ENCODE results near the gene CAPN13. TPM values are rescaled to one million over a fixed set of nuclear protein-coding genes. Genes with fewer than 3 reads are reported as not detected.

Gene CAPN13
- total and polyA plus RNA-seq, 10 of the 15 experiments (the other 5 are each of a cell fraction or from before 2014, with no cell fraction given): 0.03 to 0.10 (median 0.06) TPM; not detected in 7

DNA sequence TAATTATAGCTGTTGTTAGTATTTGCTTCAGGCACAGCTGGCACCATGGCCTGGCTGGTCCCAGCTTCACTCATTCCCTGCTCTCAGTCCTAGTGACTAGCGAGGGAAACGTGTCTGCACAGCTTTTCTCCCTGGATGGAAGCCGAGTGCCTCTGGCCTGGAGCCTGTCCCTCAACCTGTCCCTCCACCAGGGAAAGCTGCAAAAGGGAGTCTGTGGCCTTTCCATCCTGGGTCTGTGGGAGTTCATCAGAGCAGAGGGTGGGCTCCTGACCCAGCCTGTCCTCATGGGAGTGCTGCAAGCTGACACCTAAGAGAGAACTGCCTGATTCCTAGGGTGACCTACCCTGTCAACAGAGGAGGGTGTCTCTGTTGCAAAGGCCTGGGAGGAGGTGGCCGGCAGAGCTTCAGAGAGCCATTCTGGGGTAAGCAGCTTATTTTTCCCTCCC, 118.3 kb downstream of the CAPN13 start:
- FAIRE-seq: no peak
- RAD21 ChIA-PET (ENCODE audit: unreplicated experiment): interaction anchor here (0.7 to 1.5 kb wide), 4 partner anchors 23 to 524 kb away, joined by 3 to 6 read pairs (median 3); partner anchors contain the start of gene LCLAT1
- 40% methylated on average over 4 of the region's 4 CpGs for WGBS (ENCODE audit: insufficient coverage, insufficient replicate concordance, low lambda C conversion rate, missing lambda C conversion rate)
- no TSS peak for BruUV-seq (replicated peaks)
- no peaks in the 10 kb centered on the region for H3K9me3 ChIP-seq (replicated peaks; ENCODE audit: control insufficient read depth, insufficient read depth, low read length)
- H3K4me3 ChIP-seq: no peak overlapping the region
- POLR2A ChIA-PET: no interaction called here
- H3K27me3 ChIP-seq (replicated peaks in 1 of 2; ENCODE audit: control insufficient read depth in 2 of 2, insufficient read depth in 2 of 2, low read length in 1 of 2): no peaks in the 10 kb centered on the region; a peak in 1 of 4 replicates
- CTCF ChIA-PET: interaction anchor here (0.6 to 4.5 kb wide), 7 partner anchors 13 to 525 kb away, joined by 3 to 39 read pairs (median 5); no protein-coding TSS in a partner anchor
- in situ Hi-C loops (cut with MboI) (no loop called here), intact Hi-C loops (cut with micrococcal nuclease; ENCODE audit: unreplicated experiment) (no loop called here)
- DNase-seq (ENCODE audit: low read depth, low spot score): no peak
- no peak overlapping the region for H3K4me2 ChIP-seq (ENCODE audit: control insufficient read depth, insufficient read depth)
- SMC1A ChIA-PET (ENCODE audit: uncharacterized antibody, unreplicated experiment): interaction anchor here (1.0 to 2.6 kb wide), 4 partner anchors 354 to 524 kb away, joined by 3 to 10 read pairs (median 4); no protein-coding TSS in a partner anchor
- no peaks in the 10 kb centered on the region for H4K20me1 ChIP-seq (ENCODE audit: control insufficient read depth, insufficient read depth)
- no peak overlapping the region for H3K27ac ChIP-seq (ENCODE audit: control insufficient read depth, insufficient read depth)
- H3K4me1 ChIP-seq (ENCODE audit: control insufficient read depth, insufficient read depth, low read length): no peaks in the 10 kb centered on the region
- TF ChIP-seq ZBED1 (IDR thresholded peaks at IDR 0.05; ENCODE audit: borderline replicate concordance) (no peak), NFIC (IDR thresholded peaks at IDR 0.05; ENCODE audit: low read depth, low read length) (no peak), SPI1 (IDR thresholded peaks at IDR 0.05; ENCODE audit: borderline replicate concordance, insufficient read depth, low read depth, low read length) (no peak), ESRRA (IDR thresholded peaks at IDR 0.05; ENCODE audit: low read length) (no peak), NFYA (IDR thresholded peaks at IDR 0.05; ENCODE audit: borderline replicate concordance, low read depth, low read length) (no peak)
- TF ChIP-seq, protein P1, sequence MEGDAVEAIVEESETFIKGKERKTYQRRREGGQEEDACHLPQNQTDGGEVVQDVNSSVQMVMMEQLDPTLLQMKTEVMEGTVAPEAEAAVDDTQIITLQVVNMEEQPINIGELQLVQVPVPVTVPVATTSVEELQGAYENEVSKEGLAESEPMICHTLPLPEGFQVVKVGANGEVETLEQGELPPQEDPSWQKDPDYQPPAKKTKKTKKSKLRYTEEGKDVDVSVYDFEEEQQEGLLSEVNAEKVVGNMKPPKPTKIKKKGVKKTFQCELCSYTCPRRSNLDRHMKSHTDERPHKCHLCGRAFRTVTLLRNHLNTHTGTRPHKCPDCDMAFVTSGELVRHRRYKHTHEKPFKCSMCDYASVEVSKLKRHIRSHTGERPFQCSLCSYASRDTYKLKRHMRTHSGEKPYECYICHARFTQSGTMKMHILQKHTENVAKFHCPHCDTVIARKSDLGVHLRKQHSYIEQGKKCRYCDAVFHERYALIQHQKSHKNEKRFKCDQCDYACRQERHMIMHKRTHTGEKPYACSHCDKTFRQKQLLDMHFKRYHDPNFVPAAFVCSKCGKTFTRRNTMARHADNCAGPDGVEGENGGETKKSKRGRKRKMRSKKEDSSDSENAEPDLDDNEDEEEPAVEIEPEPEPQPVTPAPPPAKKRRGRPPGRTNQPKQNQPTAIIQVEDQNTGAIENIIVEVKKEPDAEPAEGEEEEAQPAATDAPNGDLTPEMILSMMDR (IDR thresholded peaks at IDR 0.05 in 2 of 3, conservative IDR thresholded peaks at IDR 0.05 in 1 of 3; ENCODE audit: control insufficient read depth in 2 of 3, extremely low read depth in 1 of 3, insufficient read depth in 1 of 3, low read depth in 3 of 3, low read length in 3 of 3): no peak
- TF ChIP-seq, protein P2, sequence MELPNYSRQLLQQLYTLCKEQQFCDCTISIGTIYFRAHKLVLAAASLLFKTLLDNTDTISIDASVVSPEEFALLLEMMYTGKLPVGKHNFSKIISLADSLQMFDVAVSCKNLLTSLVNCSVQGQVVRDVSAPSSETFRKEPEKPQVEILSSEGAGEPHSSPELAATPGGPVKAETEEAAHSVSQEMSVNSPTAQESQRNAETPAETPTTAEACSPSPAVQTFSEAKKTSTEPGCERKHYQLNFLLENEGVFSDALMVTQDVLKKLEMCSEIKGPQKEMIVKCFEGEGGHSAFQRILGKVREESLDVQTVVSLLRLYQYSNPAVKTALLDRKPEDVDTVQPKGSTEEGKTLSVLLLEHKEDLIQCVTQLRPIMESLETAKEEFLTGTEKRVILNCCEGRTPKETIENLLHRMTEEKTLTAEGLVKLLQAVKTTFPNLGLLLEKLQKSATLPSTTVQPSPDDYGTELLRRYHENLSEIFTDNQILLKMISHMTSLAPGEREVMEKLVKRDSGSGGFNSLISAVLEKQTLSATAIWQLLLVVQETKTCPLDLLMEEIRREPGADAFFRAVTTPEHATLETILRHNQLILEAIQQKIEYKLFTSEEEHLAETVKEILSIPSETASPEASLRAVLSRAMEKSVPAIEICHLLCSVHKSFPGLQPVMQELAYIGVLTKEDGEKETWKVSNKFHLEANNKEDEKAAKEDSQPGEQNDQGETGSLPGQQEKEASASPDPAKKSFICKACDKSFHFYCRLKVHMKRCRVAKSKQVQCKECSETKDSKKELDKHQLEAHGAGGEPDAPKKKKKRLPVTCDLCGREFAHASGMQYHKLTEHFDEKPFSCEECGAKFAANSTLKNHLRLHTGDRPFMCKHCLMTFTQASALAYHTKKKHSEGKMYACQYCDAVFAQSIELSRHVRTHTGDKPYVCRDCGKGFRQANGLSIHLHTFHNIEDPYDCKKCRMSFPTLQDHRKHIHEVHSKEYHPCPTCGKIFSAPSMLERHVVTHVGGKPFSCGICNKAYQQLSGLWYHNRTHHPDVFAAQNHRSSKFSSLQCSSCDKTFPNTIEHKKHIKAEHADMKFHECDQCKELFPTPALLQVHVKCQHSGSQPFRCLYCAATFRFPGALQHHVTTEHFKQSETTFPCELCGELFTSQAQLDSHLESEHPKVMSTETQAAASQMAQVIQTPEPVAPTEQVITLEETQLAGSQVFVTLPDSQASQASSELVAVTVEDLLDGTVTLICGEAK (IDR thresholded peaks at IDR 0.05; ENCODE audit: borderline replicate concordance): no peak
- H2AFZ ChIP-seq (ENCODE audit: control insufficient read depth, low read depth, low read length): no peak overlapping the region
- no peaks in the 10 kb centered on the region for H3K36me3 ChIP-seq (ENCODE audit: control insufficient read depth in 2 of 2, insufficient read depth in 2 of 2, low read length in 1 of 2)
- no peaks in the 10 kb centered on the region for H3K79me2 ChIP-seq (ENCODE audit: control insufficient read depth, insufficient read depth, low read length)
- H3K9ac ChIP-seq (ENCODE audit: control insufficient read depth, insufficient read depth, low read length): no peak overlapping the region
- no peak for ATAC-seq

Data from GM12878 (cell line).